ENCODE measurements around the gene ACOT9. TPM values are rescaled to one million over a fixed set of nuclear protein-coding genes. Genes with fewer than 3 reads are reported as not detected.

The ACOT9 gene
- total RNA-seq, 3 donors from 2014 or later: 15.6 to 30.3 (median 22.8) TPM

- peak overlapping the region; percentile 57 for H3K4me3 ChIP-seq
- no peaks in the 10 kb centered on the region for H3K36me3 ChIP-seq (ENCODE audit: low read depth)
- H3K4me1 ChIP-seq (ENCODE audit: low read depth): no peaks in the 10 kb centered on the region
- H3K9me3 ChIP-seq: no peaks in the 10 kb centered on the region
- intact Hi-C loops (cut with DNase I, micrococcal nuclease): loop anchor here in 1 of 2 donors (10.0 kb wide), 1 partner anchor 121 kb away; the partner anchor contains the start of genes APOO and CXorf58
- DNase-seq (no peak), ATAC-seq (no peak)
- TF ChIP-seq CTCF (IDR thresholded peaks at IDR 0.05): no peak
Measured at GRCh38 chrX:23783589-23784469, 40.8 kb upstream of the ACOT9 start.

GRCh38 chrX:23782863-23783588 is 40.0 kb upstream of the ACOT9 start, which contains the start of gene SAT1:
SAT1 (plus strand) TSS chrX:23783173; CDS start chrX:23783352, 179 bp downstream.
- H3K36me3 ChIP-seq (ENCODE audit: low read depth): no peaks in the 10 kb centered on the region
- H3K4me1 ChIP-seq (ENCODE audit: low read depth): no peaks in the 10 kb centered on the region
- H3K4me3 ChIP-seq: peak within 1 kb of the TSS; percentile 57
- TF ChIP-seq CTCF (IDR thresholded peaks at IDR 0.05): peak; percentile 54
- ATAC-seq: peak; percentile 93
- intact Hi-C loops (cut with DNase I, micrococcal nuclease): loop anchor here in 1 of 2 donors (10.0 kb wide), 1 partner anchor 122 kb away; the partner anchor contains the start of genes APOO and CXorf58
- H3K9me3 ChIP-seq: no peaks in the 10 kb centered on the region
- DNase-seq: peak; percentile 95 to 98 (median 96)

GRCh38 chrX:23782455-23782854 is 39.4 kb upstream of the ACOT9 start:
- Histone ChIP-seq H3K4me1 (ENCODE audit: low read depth) (no peaks in the 10 kb centered on the region), H3K4me3 (no peak overlapping the region), H3K36me3 (ENCODE audit: low read depth) (no peaks in the 10 kb centered on the region), H3K9me3 (no peaks in the 10 kb centered on the region)
- TF ChIP-seq CTCF (IDR thresholded peaks at IDR 0.05): no peak
- intact Hi-C loops (cut with DNase I, micrococcal nuclease): loop anchor here in 1 of 2 donors (10.0 kb wide), 1 partner anchor 122 kb away; the partner anchor contains the start of genes APOO and CXorf58
- ATAC-seq (no peak), DNase-seq (no peak)

GRCh38 chrX:23779025-23779424 is 35.9 kb upstream of the ACOT9 start:
- TF ChIP-seq CTCF (IDR thresholded peaks at IDR 0.05): no peak

GRCh38 chrX:23776363-23776762 is 33.3 kb upstream of the ACOT9 start:
- no peaks in the 10 kb centered on the region for H3K4me1 ChIP-seq (ENCODE audit: low read depth)
- no peak for TF ChIP-seq CTCF (IDR thresholded peaks at IDR 0.05)
- no peaks in the 10 kb centered on the region for H3K9me3 ChIP-seq
- H3K36me3 ChIP-seq (ENCODE audit: low read depth): no peaks in the 10 kb centered on the region
- ATAC-seq: no peak
- H3K4me3 ChIP-seq: no peak overlapping the region
- intact Hi-C loops (cut with DNase I, micrococcal nuclease): no loop called here
- DNase-seq: no peak

More at GRCh38 chrX:23779025-23779424, 35.9 kb upstream of the ACOT9 start:
- intact Hi-C loops (cut with DNase I, micrococcal nuclease): no loop called here
- no peaks in the 10 kb centered on the region for H3K4me1 ChIP-seq (ENCODE audit: low read depth)
- DNase-seq (no peak), ATAC-seq (no peak)
- H3K36me3 ChIP-seq (ENCODE audit: low read depth): no peaks in the 10 kb centered on the region
- H3K9me3 ChIP-seq: no peaks in the 10 kb centered on the region
- H3K4me3 ChIP-seq: no peak overlapping the region

Measured in mucosa of descending colon (tissue), 3 donors.